Measurements from ENCODE around the gene CDK5RAP1.
A peak's percentile ranks its signal among the peaks of the same experiment; 100 is the strongest.
"Not testable (repeated sequence)": the region's sequence is repeated elsewhere in the genome, so short reads cannot be mapped to it uniquely, and the experiment has no call there.

CDK5RAP1 gene

GRCh38 chr20:33391722-33392415, 9.4 kb downstream of the CDK5RAP1 start:
- H3K4me3 ChIP-seq (ENCODE audit: low read depth, low read length) = no peak overlapping the region
- peak; percentile 39 for DNase-seq (ENCODE audit: low read depth)

- H3K4me3 ChIP-seq (ENCODE audit: low read depth, low read length); DNase-seq (ENCODE audit: low read depth): not testable (repeated sequence)
These were observed 12.0 kb downstream of the CDK5RAP1 start for GRCh38 chr20:33389326-33389725.

GRCh38 chr20:33388268-33388667, 13.1 kb downstream of the CDK5RAP1 start:
- DNase-seq (ENCODE audit: low read depth) = no peak
- no peak overlapping the region for H3K4me3 ChIP-seq (ENCODE audit: low read depth, low read length)

- H3K4me3 ChIP-seq (ENCODE audit: low read depth, low read length) = no peak overlapping the region
- DNase-seq (ENCODE audit: low read depth) = no peak
These were observed 14.1 kb downstream of the CDK5RAP1 start for GRCh38 chr20:33387177-33387576.

- no peak for DNase-seq (ENCODE audit: low read depth)
- no peak overlapping the region for H3K4me3 ChIP-seq (ENCODE audit: low read depth, low read length)
These were observed 14.6 kb downstream of the CDK5RAP1 start for GRCh38 chr20:33386673-33387072.

GRCh38 chr20:33377366-33377765, 24.0 kb downstream of the CDK5RAP1 start:
- DNase-seq (ENCODE audit: low read depth) = no peak
- no peak overlapping the region for H3K4me3 ChIP-seq (ENCODE audit: low read depth, low read length)

GRCh38 chr20:33373735-33374605, 27.3 kb downstream of the CDK5RAP1 start:
- no peak for DNase-seq (ENCODE audit: low read depth)
- H3K4me3 ChIP-seq (ENCODE audit: low read depth, low read length) = no peak overlapping the region

GRCh38 chr20:33372993-33373441, 28.3 kb downstream of the CDK5RAP1 start:
- no peak overlapping the region for H3K4me3 ChIP-seq (ENCODE audit: low read depth, low read length)
- no peak for DNase-seq (ENCODE audit: low read depth)

- DNase-seq (ENCODE audit: low read depth) = no peak
- H3K4me3 ChIP-seq (ENCODE audit: low read depth, low read length) = no peak overlapping the region
These were observed 31.0 kb downstream of the CDK5RAP1 start for GRCh38 chr20:33370291-33370690.

GRCh38 chr20:33362898-33363297, 38.4 kb downstream of the CDK5RAP1 start:
- H3K4me3 ChIP-seq (ENCODE audit: low read depth, low read length) = no peak overlapping the region
- DNase-seq (ENCODE audit: low read depth) = no peak

- no peak overlapping the region for H3K4me3 ChIP-seq (ENCODE audit: low read depth, low read length)
- no peak for DNase-seq (ENCODE audit: low read depth)
These were observed 41.7 kb downstream of the CDK5RAP1 start for GRCh38 chr20:33359399-33360261.

- no peak for DNase-seq (ENCODE audit: low read depth)
- H3K4me3 ChIP-seq (ENCODE audit: low read depth, low read length) = no peak overlapping the region
These were observed 48.3 kb downstream of the CDK5RAP1 start for GRCh38 chr20:33353013-33353402.

- no peak for DNase-seq (ENCODE audit: low read depth)
- no peak overlapping the region for H3K4me3 ChIP-seq (ENCODE audit: low read depth, low read length)
These were observed 48.9 kb downstream of the CDK5RAP1 start for GRCh38 chr20:33352258-33353012.

- no peak for DNase-seq (ENCODE audit: low read depth)
- no peak overlapping the region for H3K4me3 ChIP-seq (ENCODE audit: low read depth, low read length)
These were observed 49.6 kb downstream of the CDK5RAP1 start for GRCh38 chr20:33351696-33352095.

GRCh38 chr20:33349493-33349892, 51.8 kb downstream of the CDK5RAP1 start:
- H3K4me3 ChIP-seq (ENCODE audit: low read depth, low read length) = no peak overlapping the region
- no peak for DNase-seq (ENCODE audit: low read depth)

GRCh38 chr20:33348136-33348937, 53.0 kb downstream of the CDK5RAP1 start:
- DNase-seq (ENCODE audit: low read depth) = no peak

GRCh38 chr20:33345342-33345741, 56.0 kb downstream of the CDK5RAP1 start:
- no peak for DNase-seq (ENCODE audit: low read depth)
- H3K4me3 ChIP-seq (ENCODE audit: low read depth, low read length) = no peak overlapping the region

More at GRCh38 chr20:33348136-33348937, 53.0 kb downstream of the CDK5RAP1 start:
- H3K4me3 ChIP-seq (ENCODE audit: low read depth, low read length) = no peak overlapping the region

- no peak overlapping the region for H3K4me3 ChIP-seq (ENCODE audit: low read depth, low read length)
- no peak for DNase-seq (ENCODE audit: low read depth)
These were observed 57.8 kb downstream of the CDK5RAP1 start for GRCh38 chr20:33343521-33343920.
